Measurements from ENCODE around the gene PAQR5. TPM values are rescaled to one million over a fixed set of nuclear protein-coding genes. Genes with fewer than 3 reads are reported as not detected.
A peak's percentile ranks its signal among the peaks of the same experiment; 100 is the strongest.

PAQR5 gene
- total and polyA plus RNA-seq, 9 of the 15 experiments (the other 6 are each of a cell fraction or from before 2014, with no cell fraction given), result 0.04 to 0.08 TPM; not detected in 7

GRCh38 chr15:69452692-69453521, 154.2 kb downstream of the PAQR5 start, which contains the start of gene RPLP1 (continued):
- TF ChIP-seq ZNF75A (CRISPR knock-in tag; IDR thresholded peaks at IDR 0.05) (no peak), TEAD4 (IDR thresholded peaks at IDR 0.05; ENCODE audit: low read length) (peak; percentile 29; the same call in 1 of the 2 replicates), TEAD4 (CRISPR knock-in tag; IDR thresholded peaks at IDR 0.05; ENCODE audit: borderline replicate concordance) (no peak), ZNF140 (CRISPR knock-in tag; IDR thresholded peaks at IDR 0.05) (no peak), USF1 (CRISPR knock-in tag; IDR thresholded peaks at IDR 0.05) (peak; percentile 6; the same call in 1 of the 2 replicates), NCOA1 (IDR thresholded peaks at IDR 0.05; ENCODE audit: low read depth) (no peak), SMARCC2 (IDR thresholded peaks at IDR 0.05; ENCODE audit: low read depth) (no peak), DIDO1 (tag; IDR thresholded peaks at IDR 0.05; ENCODE audit: low read depth) (no peak), CREB3 (tag; conservative IDR thresholded peaks at IDR 0.05; ENCODE audit: low read depth) (no peak), TRIM24 (IDR thresholded peaks at IDR 0.05) (peak in 1 of 2 experiments; percentile 44; a peak in 2 of 4 replicates), FOXP1 (CRISPR knock-in tag; IDR thresholded peaks at IDR 0.05) (no peak), ZNF23 (CRISPR knock-in tag; IDR thresholded peaks at IDR 0.05) (no peak), GTF2E2 (tag; IDR thresholded peaks at IDR 0.05) (peak; percentile 98), HDAC8 (tag; IDR thresholded peaks at IDR 0.05) (no peak), GATAD2A (IDR thresholded peaks at IDR 0.05) (no peak), ZNF592 (IDR thresholded peaks at IDR 0.05) (no peak), GTF2A2 (tag; IDR thresholded peaks at IDR 0.05) (peak; percentile 84), JUNB (CRISPR knock-in tag; conservative IDR thresholded peaks at IDR 0.05) (no peak), MECOM (CRISPR knock-in tag; IDR thresholded peaks at IDR 0.05) (no peak), ZBTB8A (IDR thresholded peaks at IDR 0.05; ENCODE audit: partially characterized antibody) (no peak), GABPA (tag; conservative IDR thresholded peaks at IDR 0.05; ENCODE audit: low read depth) (peak; percentile 90), SMAD4 (CRISPR knock-in tag; conservative IDR thresholded peaks at IDR 0.05) (no peak), MTF1 (CRISPR knock-in tag; IDR thresholded peaks at IDR 0.05; ENCODE audit: borderline replicate concordance) (no peak)
